ENCODE measurements around the gene GPATCH2L.

The GPATCH2L gene

DNA sequence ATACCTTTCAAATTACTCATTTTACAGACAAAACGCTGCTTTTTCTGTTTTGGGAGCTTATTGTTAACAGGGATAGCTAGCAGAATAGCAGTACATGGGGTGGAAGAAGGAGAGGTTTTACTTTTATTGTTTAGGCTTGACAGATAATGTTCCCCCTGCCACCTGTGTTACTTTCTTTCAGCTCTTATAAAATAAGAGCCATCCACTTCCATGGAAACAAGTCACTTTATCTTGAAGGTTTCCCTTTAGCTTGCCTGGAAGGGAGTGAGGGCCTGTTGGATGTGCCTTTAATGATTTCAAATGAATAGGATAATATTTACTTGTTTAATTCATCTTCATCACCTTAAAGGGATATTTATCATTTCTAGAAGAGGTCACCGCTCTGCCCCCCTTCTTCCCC, 23.3 kb downstream of the GPATCH2L start:
- H3K4me3 ChIP-seq (ENCODE audit: control insufficient read depth in 1 of 7, extremely low read depth in 1 of 7, insufficient read depth in 4 of 7, low read depth in 2 of 7, low read length in 6 of 7): no peak overlapping the region
- no peak for DNase-seq
- no peaks in the 10 kb centered on the region for H3K4me1 ChIP-seq (ENCODE audit: control extremely low read depth in 1 of 4, control insufficient read depth in 4 of 4, insufficient read depth in 4 of 4, low read length in 3 of 4)
- H3K36me3 ChIP-seq (ENCODE audit: control insufficient read depth in 4 of 4, insufficient read depth in 4 of 4, low read length in 3 of 4): peaks cover 13 to 77% (median 58%) of the 10 kb centered on the region in 4 experiments
- ChIA-PET POLR2A (interaction anchor here (1.6 kb wide), 1 partner anchor 23 kb away, joined by 5 read pairs; the partner anchor contains the start of gene GPATCH2L), CTCF (interaction anchor here (0.7 to 1.3 kb wide), 2 partner anchors 178 to 212 kb away, joined by 3 read pairs; no protein-coding TSS in a partner anchor)
- H3K27ac ChIP-seq (ENCODE audit: insufficient read depth in 1 of 2, low read depth in 1 of 2, low read length in 2 of 2, poor library complexity in 1 of 2, severe bottlenecking in 2 of 2): no peak overlapping the region
- no peaks in the 10 kb centered on the region for H3K27me3 ChIP-seq (replicated peaks in 2 of 5; ENCODE audit: control insufficient read depth in 4 of 5, insufficient read depth in 5 of 5, low read length in 4 of 5)
- WGBS (ENCODE audit: insufficient coverage): no CpG with 5 or more reads among the region's 2 CpGs
- no peaks in the 10 kb centered on the region for H3K9me3 ChIP-seq (ENCODE audit: control extremely low read depth in 1 of 5, control insufficient read depth in 4 of 5, insufficient read depth in 2 of 5, low read depth in 1 of 5, low read length in 4 of 5)

DNA sequence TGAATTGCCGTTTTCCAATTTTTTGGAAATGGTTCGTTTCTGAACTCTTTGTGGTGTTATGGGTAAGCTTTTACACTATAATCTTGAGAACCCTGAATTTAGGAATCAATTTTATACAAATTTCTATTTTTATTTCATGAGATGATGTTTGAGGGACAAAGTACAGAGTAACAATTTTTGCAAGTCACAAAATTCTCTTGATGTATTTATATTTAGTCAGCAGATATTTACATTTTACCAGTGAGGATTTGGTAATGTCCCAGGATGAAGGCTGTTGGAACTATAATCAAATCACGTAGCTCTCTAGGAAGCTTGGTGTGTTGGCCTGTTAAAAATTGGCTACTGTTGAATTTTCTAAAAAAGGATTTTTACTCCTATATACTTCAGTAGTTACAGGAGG, 24.2 kb downstream of the GPATCH2L start:
- Histone ChIP-seq H3K9me3 (ENCODE audit: control extremely low read depth in 1 of 5, control insufficient read depth in 4 of 5, insufficient read depth in 2 of 5, low read depth in 1 of 5, low read length in 4 of 5) (no peaks in the 10 kb centered on the region), H3K4me3 (ENCODE audit: control insufficient read depth in 1 of 7, extremely low read depth in 1 of 7, insufficient read depth in 4 of 7, low read depth in 2 of 7, low read length in 6 of 7) (no peak overlapping the region), H3K4me1 (ENCODE audit: control extremely low read depth in 1 of 4, control insufficient read depth in 4 of 4, insufficient read depth in 4 of 4, low read length in 3 of 4) (no peaks in the 10 kb centered on the region), H3K27me3 (replicated peaks in 2 of 5; ENCODE audit: control insufficient read depth in 4 of 5, insufficient read depth in 5 of 5, low read length in 4 of 5) (no peaks in the 10 kb centered on the region), H3K27ac (ENCODE audit: insufficient read depth in 1 of 2, low read depth in 1 of 2, low read length in 2 of 2, poor library complexity in 1 of 2, severe bottlenecking in 2 of 2) (no peak overlapping the region), H3K36me3 (ENCODE audit: control insufficient read depth in 4 of 4, insufficient read depth in 4 of 4, low read length in 3 of 4) (peaks cover 13 to 81% (median 60%) of the 10 kb centered on the region in 4 experiments)
- no CpG with 5 or more reads among the region's 3 CpGs for WGBS (ENCODE audit: insufficient coverage)
- POLR2A ChIA-PET: interaction anchor here (1.6 kb wide), 1 partner anchor 24 kb away, joined by 5 read pairs; the partner anchor contains the start of gene GPATCH2L
- CTCF ChIA-PET: interaction anchor here (1.3 kb wide), 1 partner anchor 211 kb away, joined by 3 read pairs; no protein-coding TSS in a partner anchor
- no peak for DNase-seq

DNA sequence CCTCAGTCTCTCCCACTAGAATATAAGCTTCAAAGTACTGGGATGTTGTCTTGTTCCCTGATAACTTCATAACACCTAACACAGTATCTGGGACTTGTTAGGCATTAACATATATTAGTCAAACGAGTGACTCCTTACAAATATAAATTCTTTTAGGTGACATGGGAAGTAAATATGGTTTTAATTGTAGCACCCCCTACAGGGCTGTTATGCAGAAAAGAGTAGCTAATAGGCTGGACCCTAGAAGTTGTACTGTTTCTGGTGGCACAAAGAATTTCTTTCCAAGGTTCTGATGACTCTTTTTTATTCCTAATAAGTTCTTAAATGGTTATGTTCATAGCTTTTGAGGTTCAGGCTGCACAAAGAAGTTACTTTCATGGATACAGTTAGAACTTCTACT, 29.8 kb downstream of the GPATCH2L start:
- Histone ChIP-seq H3K36me3 (ENCODE audit: control insufficient read depth in 4 of 4, insufficient read depth in 4 of 4, low read length in 3 of 4) (peaks cover 14 to 86% (median 60%) of the 10 kb centered on the region in 4 experiments), H3K27me3 (replicated peaks in 2 of 5; ENCODE audit: control insufficient read depth in 4 of 5, insufficient read depth in 5 of 5, low read length in 4 of 5) (no peaks in the 10 kb centered on the region), H3K9me3 (ENCODE audit: control extremely low read depth in 1 of 5, control insufficient read depth in 4 of 5, insufficient read depth in 2 of 5, low read depth in 1 of 5, low read length in 4 of 5) (no peaks in the 10 kb centered on the region), H3K4me1 (ENCODE audit: control extremely low read depth in 1 of 4, control insufficient read depth in 4 of 4, insufficient read depth in 4 of 4, low read length in 3 of 4) (peaks cover 0 to 3% (median 1%) of the 10 kb centered on the region in 4 experiments), H3K27ac (ENCODE audit: insufficient read depth in 1 of 2, low read depth in 1 of 2, low read length in 2 of 2, poor library complexity in 1 of 2, severe bottlenecking in 2 of 2) (no peak overlapping the region), H3K4me3 (ENCODE audit: control insufficient read depth in 1 of 7, extremely low read depth in 1 of 7, insufficient read depth in 4 of 7, low read depth in 2 of 7, low read length in 6 of 7) (no peak overlapping the region)
- peak; percentile 12 to 44 (median 43) for DNase-seq
- POLR2A ChIA-PET: interaction anchor here (0.6 to 0.7 kb wide), 2 partner anchors 164 to 187 kb away, joined by 3 to 4 read pairs; no protein-coding TSS in a partner anchor
- no CpG with 5 or more reads among the region's 1 CpG for WGBS (ENCODE audit: insufficient coverage)
- CTCF ChIA-PET: interaction anchor here (1.0 to 1.8 kb wide), 4 partner anchors 13 to 46 kb away, joined by 3 to 5 read pairs (median 4); partner anchors contain the start of gene GPATCH2L

DNA sequence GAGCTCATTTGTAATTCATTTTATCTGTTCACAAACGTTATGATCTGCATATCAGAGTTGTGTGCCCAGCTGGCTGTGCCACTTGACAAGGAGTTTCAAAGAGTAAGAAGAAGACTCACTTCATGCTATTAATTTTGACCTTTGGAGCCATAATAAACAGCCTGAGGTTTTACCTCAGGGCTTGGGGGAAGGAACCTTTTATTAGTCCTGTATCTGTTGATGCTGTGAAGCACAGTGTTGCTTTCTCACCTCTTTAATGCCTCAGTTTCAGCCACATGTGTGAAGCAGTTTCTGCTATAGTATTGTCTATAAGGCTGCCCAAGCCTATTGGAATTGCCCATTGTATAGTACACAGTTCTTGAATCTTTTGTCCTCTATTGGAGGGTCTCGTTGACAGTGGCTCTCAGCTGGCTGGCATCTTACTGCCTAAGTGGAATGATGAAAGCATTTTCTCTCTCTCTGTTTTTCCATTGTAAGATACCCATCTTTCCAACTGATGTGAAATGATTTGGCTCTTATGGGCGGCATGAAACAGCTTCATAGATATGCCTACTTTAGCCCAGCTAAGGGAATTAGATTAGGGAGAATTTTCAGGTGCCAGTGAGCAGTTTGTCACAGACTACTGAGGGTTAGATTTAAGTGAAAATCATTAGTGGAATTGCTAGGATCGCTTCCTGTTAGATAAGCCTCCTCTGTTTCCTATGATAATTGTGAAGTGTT, 34.7 kb downstream of the GPATCH2L start:
- no peak overlapping the region for H3K27ac ChIP-seq (ENCODE audit: insufficient read depth in 1 of 2, low read depth in 1 of 2, low read length in 2 of 2, poor library complexity in 1 of 2, severe bottlenecking in 2 of 2)
- ChIA-PET CTCF (no interaction called here), POLR2A (interaction anchor here (0.7 kb wide), 1 partner anchor 15 kb away, joined by 5 read pairs; no protein-coding TSS in a partner anchor)
- no peak for DNase-seq
- no peaks in the 10 kb centered on the region for H3K9me3 ChIP-seq (ENCODE audit: control extremely low read depth in 1 of 5, control insufficient read depth in 4 of 5, insufficient read depth in 2 of 5, low read depth in 1 of 5, low read length in 4 of 5)
- 96% methylated on average over 3 of the region's 4 CpGs for WGBS (ENCODE audit: insufficient coverage)
- H3K27me3 ChIP-seq (replicated peaks in 2 of 5; ENCODE audit: control insufficient read depth in 4 of 5, insufficient read depth in 5 of 5, low read length in 4 of 5): no peaks in the 10 kb centered on the region
- H3K4me1 ChIP-seq (ENCODE audit: control extremely low read depth in 1 of 4, control insufficient read depth in 4 of 4, insufficient read depth in 4 of 4, low read length in 3 of 4): peaks cover 8 to 20% (median 12%) of the 10 kb centered on the region in 4 experiments
- H3K4me3 ChIP-seq (ENCODE audit: control insufficient read depth in 1 of 7, extremely low read depth in 1 of 7, insufficient read depth in 4 of 7, low read depth in 2 of 7, low read length in 6 of 7): no peak overlapping the region
- peaks cover 7 to 56% (median 33%) of the 10 kb centered on the region in 4 experiments for H3K36me3 ChIP-seq (ENCODE audit: control insufficient read depth in 4 of 4, insufficient read depth in 4 of 4, low read length in 3 of 4)

DNA sequence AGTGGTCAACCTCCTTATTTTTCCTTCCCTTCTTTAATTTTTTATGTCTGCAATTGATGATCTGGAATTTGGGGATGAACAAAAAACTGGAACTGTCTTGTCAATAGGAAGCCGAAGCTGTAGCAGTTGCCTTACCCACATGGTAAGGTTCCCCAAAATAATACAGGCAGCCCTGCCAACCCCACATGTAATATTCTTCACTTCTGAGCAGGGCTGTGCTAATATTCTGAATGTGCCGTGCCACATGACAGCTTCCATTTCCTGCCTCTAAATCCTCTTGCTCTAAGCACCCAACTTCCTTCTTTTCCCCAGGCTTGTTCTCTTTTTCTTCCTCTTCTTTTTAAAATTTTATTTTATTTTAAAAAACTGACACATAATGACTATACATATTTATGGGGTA, 39.6 kb downstream of the GPATCH2L start:
- H3K27ac ChIP-seq (ENCODE audit: insufficient read depth in 1 of 2, low read depth in 1 of 2, low read length in 2 of 2, poor library complexity in 1 of 2, severe bottlenecking in 2 of 2): peak overlapping the region in 1 of 2 experiments; percentile 26
- H3K36me3 ChIP-seq (ENCODE audit: control insufficient read depth in 4 of 4, insufficient read depth in 4 of 4, low read length in 3 of 4): peaks cover 15 to 48% (median 31%) of the 10 kb centered on the region in 4 experiments
- ChIA-PET CTCF (interaction anchor here (0.9 kb wide), 1 partner anchor 8 kb away, joined by 3 read pairs; no protein-coding TSS in a partner anchor), POLR2A (interaction anchor here (0.7 kb wide), 1 partner anchor 39 kb away, joined by 3 read pairs; the partner anchor contains the start of gene GPATCH2L)
- H3K27me3 ChIP-seq (replicated peaks in 2 of 5; ENCODE audit: control insufficient read depth in 4 of 5, insufficient read depth in 5 of 5, low read length in 4 of 5): no peaks in the 10 kb centered on the region
- DNase-seq: peak; percentile 34 to 80 (median 73)
- no peak overlapping the region for H3K4me3 ChIP-seq (ENCODE audit: control insufficient read depth in 1 of 7, extremely low read depth in 1 of 7, insufficient read depth in 4 of 7, low read depth in 2 of 7, low read length in 6 of 7)
- 0% methylated on average over 1 of the region's 2 CpGs for WGBS (ENCODE audit: insufficient coverage)
- no peaks in the 10 kb centered on the region for H3K9me3 ChIP-seq (ENCODE audit: control extremely low read depth in 1 of 5, control insufficient read depth in 4 of 5, insufficient read depth in 2 of 5, low read depth in 1 of 5, low read length in 4 of 5)
- H3K4me1 ChIP-seq (ENCODE audit: control extremely low read depth in 1 of 4, control insufficient read depth in 4 of 4, insufficient read depth in 4 of 4, low read length in 3 of 4): peaks cover 8 to 22% (median 11%) of the 10 kb centered on the region in 4 experiments

DNA sequence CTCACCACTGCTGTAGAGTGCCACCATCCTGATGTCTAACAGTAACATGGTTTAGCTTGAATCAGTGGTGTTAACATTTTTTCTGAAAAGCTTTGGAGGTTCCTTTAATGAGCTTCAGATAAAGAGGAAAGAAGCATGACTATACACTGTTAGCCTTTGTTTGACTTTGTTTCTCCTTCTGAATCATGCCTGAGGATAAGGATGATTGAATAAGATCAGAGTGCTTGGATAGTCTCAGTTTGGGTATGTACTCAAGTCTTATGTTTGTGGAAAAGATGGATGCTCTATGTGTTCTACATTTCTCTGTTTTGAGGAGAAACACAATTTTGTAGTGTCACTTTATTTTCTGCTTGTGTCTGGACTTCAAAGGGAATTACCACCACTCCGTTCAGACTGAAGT, 42.0 kb downstream of the GPATCH2L start:
- DNase-seq: no peak
- H3K27me3 ChIP-seq (replicated peaks in 2 of 5; ENCODE audit: control insufficient read depth in 4 of 5, insufficient read depth in 5 of 5, low read length in 4 of 5): no peaks in the 10 kb centered on the region
- ChIA-PET POLR2A (no interaction called here), CTCF (interaction anchor here (1.0 to 1.1 kb wide), 2 partner anchors 12 to 161 kb away, joined by 3 to 4 read pairs; no protein-coding TSS in a partner anchor)
- H3K27ac ChIP-seq (ENCODE audit: insufficient read depth in 1 of 2, low read depth in 1 of 2, low read length in 2 of 2, poor library complexity in 1 of 2, severe bottlenecking in 2 of 2): no peak overlapping the region
- WGBS (ENCODE audit: insufficient coverage): no CpG with 5 or more reads among the region's 1 CpG
- peaks cover 18 to 58% (median 41%) of the 10 kb centered on the region in 4 experiments for H3K36me3 ChIP-seq (ENCODE audit: control insufficient read depth in 4 of 4, insufficient read depth in 4 of 4, low read length in 3 of 4)
- peaks cover 8 to 22% (median 11%) of the 10 kb centered on the region in 4 experiments for H3K4me1 ChIP-seq (ENCODE audit: control extremely low read depth in 1 of 4, control insufficient read depth in 4 of 4, insufficient read depth in 4 of 4, low read length in 3 of 4)
- H3K4me3 ChIP-seq (ENCODE audit: control insufficient read depth in 1 of 7, extremely low read depth in 1 of 7, insufficient read depth in 4 of 7, low read depth in 2 of 7, low read length in 6 of 7): no peak overlapping the region
- no peaks in the 10 kb centered on the region for H3K9me3 ChIP-seq (ENCODE audit: control extremely low read depth in 1 of 5, control insufficient read depth in 4 of 5, insufficient read depth in 2 of 5, low read depth in 1 of 5, low read length in 4 of 5)

DNA sequence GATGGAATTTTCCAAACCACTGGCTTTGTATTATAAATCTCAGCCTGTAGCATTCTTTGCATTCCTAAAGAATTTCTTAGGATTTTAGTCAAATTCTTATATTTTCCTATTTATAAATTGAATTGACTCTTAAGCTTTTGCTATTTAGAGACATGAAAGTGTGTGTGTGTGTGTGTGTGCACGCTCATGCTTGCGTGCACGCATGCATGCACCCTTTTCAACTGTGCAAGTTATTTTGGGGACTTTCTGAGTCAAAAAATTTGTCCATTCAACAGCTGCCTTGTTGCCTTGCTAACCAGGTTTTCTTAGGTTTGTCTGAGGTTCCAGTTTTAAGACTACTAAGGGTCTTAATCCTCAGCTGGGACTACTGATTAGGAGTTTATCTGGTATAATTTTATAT, 42.6 kb downstream of the GPATCH2L start:
- H3K27ac ChIP-seq (ENCODE audit: insufficient read depth in 1 of 2, low read depth in 1 of 2, low read length in 2 of 2, poor library complexity in 1 of 2, severe bottlenecking in 2 of 2): no peak overlapping the region
- no peaks in the 10 kb centered on the region for H3K9me3 ChIP-seq (ENCODE audit: control extremely low read depth in 1 of 5, control insufficient read depth in 4 of 5, insufficient read depth in 2 of 5, low read depth in 1 of 5, low read length in 4 of 5)
- H3K4me1 ChIP-seq (ENCODE audit: control extremely low read depth in 1 of 4, control insufficient read depth in 4 of 4, insufficient read depth in 4 of 4, low read length in 3 of 4): peaks cover 8 to 22% (median 11%) of the 10 kb centered on the region in 4 experiments
- CTCF ChIA-PET: interaction anchor here (0.6 to 1.1 kb wide), 3 partner anchors 13 to 177 kb away, joined by 3 to 4 read pairs (median 3); no protein-coding TSS in a partner anchor
- H3K27me3 ChIP-seq (replicated peaks in 2 of 5; ENCODE audit: control insufficient read depth in 4 of 5, insufficient read depth in 5 of 5, low read length in 4 of 5): no peaks in the 10 kb centered on the region
- POLR2A ChIA-PET: no interaction called here
- no peak for DNase-seq
- H3K36me3 ChIP-seq (ENCODE audit: control insufficient read depth in 4 of 4, insufficient read depth in 4 of 4, low read length in 3 of 4): peaks cover 18 to 64% (median 40%) of the 10 kb centered on the region in 4 experiments
- no CpG with 5 or more reads among the region's 3 CpGs for WGBS (ENCODE audit: insufficient coverage)
- H3K4me3 ChIP-seq (ENCODE audit: control insufficient read depth in 1 of 7, extremely low read depth in 1 of 7, insufficient read depth in 4 of 7, low read depth in 2 of 7, low read length in 6 of 7): no peak overlapping the region

All from common myeloid progenitor, CD34-positive (primary cell).